GM18519 (cell line): ENCODE measurements around the gene FBXL16.
A peak's percentile ranks its signal among the peaks of the same experiment; 100 is the strongest.
"Not testable (repeated sequence)": the region's sequence is repeated elsewhere in the genome, so short reads cannot be mapped to it uniquely, and the experiment has no call there.

Experiments
- ATAC-seq: cut with Tn5 transposase; IDR thresholded peaks from one replicate; pipeline ENCODE4 v1.9.1; 2021; ENCODE audit warnings: mild to moderate bottlenecking, moderate library complexity; ENCODE audit not compliant: unreplicated experiment, low FRiP score

The FBXL16 gene

DNA sequence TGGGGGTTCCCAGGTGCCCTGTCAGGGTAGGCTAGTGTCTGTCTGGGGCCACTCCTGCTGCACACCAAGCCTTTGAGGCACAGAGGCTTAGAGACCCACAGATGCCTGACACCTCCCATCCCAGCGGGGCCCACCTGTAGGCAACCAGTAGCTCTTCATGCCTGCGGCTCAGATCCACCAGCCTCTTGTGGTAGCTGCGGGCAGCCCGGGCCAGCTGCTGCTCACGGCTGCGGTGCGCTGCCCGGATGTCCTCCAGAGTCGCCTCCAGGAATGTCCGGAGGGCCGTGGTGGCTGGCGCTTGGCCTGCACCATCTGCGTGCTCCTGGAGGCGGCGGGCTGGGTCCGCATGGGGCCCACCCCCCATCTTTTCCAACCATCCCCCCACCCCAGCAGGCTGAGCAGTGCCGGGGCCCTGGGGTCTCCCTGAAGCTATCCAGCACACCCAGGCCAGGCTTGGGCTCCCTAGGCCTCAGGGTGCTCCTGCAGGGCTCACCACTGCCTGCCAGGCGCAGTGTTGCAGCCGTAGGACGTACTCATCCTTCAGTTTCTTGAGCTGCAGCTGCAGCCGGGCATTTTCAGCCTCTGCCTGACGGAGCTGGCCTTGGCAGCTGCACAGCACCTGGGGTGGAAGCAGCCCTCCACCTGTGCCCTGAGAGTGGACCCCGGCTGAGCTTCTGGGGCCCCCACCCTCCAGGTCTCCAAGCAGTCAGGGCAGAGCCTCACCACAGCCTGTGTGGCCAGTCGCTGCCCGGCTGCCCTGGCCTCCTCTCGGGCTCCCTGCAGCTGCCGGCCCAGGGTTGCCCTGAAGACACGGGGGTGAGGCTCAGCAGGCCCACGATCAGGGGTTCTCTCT, 18.8 kb upstream of the FBXL16 start:
- no peak for ATAC-seq

DNA sequence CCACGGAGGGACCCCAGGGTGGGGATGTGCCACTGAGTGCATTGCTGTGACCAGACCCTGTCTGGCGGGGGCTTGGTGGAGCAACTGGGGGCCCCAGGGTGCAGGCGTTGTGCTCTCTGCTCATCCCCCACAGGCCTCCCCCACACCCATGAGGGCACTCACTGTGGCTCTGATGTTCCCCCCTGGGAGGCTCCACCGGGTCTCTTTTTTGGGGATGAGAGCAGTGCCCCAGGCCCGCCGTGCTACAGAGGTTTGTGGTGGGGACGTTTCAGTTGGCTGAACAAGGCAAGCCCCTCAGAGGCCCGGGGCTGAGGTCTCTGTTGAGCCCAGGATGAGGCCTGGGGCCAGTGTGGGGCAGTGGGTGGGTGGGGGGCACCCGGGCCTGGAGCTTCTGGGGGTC, 18.1 kb upstream of the FBXL16 start:
- ATAC-seq, result no peak

DNA sequence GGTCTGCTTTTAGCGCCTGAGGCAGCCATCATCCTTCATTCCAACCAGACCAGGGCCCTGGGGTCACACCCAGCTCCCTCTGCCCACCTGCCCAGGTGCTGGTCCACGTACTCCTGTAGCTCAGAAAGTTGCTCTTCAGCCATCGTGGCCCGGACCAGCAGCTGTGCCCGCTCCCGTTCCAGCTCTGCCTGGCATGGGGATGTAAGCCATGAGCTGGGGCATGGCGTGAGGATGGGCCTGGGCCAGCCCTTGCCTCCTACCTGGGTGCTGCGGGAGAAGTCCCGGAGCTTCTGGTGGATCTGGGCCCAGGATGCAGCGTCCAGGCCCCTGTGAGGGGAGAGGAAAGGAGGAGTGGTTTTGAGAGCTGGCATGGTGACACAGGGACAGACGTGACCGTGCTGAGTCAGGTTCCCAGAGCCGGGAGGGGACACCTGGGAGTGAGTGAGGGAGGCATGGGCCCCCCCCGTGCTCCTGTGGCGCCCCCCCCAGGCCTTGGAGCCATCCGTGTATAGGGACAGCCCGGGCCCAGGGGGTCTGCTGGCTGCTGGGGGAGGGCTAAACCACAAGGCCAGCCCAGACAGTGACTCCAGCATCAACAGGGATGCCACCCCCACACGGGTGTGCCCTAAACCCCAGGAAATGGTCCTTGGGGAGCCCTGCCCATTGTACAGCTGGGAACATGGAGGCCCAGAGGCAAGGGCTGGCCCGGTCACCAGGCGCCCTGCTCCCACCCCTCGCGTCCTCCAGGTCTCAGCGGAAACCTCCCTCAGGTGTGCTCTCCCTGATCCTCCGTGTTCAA, 17.4 kb upstream of the FBXL16 start:
- ATAC-seq, result no peak

DNA sequence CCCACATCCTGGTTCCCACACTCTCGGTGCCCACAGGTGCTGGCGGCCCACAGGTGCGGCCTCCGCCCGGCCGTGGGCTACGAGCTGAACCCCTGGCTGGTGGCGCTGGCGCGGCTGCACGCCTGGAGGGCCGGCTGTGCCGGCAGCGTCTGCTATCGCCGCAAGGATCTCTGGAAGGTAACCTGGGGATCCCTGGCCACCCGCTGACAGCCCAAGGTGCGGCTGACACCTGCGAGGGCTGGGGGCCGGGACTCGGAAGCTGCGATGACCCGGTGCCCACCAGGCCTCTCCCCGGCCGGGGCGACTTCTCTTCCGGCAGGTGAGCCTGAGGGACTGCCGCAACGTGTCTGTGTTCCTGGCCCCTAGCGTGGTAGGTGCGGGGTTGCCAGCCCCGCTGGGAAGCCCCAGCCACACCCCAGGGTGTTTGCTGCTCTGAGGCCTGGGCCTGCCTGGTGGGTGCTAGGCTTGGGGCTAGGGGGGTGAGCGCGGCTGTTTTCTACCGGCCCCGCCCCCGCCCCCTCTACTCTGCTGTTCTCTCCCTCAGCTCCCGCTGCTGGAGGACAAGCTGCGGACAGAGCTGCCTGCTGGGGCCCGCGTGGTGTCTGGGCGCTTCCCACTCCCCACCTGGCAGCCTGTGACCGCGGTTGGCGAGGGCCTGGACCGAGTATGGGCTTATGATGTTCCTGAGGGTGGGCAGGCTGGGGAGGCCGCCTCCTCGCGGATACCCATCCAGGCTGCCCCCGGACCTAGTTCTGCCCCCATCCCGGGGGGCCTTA, 16.4 kb upstream of the FBXL16 start:
- ATAC-seq, result no peak

DNA sequence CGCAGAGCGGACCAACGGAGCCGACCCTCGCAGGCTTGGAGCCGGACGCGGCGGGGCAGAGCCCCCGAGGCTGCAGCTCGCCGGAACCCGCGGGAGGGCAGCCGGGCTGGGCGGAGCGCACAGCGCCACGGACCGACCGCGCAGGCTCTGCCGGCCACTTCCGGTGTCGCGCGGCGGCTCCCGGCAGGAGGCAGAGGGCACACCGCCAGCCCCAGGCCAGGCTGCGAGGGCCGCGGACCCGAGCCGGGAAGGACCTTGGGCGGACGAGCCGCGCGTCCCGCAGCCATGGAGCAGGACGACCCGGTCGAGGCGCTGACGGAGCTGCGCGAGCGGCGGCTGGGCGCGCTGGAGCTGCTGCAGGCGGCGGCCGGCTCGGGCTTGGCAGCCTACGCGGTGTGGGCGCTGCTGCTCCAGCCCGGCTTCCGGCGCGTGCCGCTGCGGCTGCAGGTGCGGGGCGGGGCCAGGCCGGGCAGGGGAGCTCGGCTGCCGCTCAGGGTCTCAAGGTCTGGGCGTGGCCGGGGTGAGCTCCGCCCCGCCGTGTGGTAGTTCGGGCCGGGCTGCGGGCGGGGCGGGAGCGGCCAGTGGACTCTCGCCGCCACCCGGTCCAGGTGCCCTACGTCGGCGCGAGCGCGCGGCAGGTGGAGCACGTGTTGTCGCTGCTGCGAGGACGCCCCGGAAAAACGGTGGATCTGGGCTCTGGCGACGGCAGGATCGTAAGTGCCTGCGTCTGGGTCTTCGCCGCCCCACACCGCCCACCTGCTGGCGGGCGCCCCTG, 15.6 kb upstream of the FBXL16 start, which contains the start of gene ANTKMT:
Gene ANTKMT, plus strand, starts transcription at position 157 of the 775 bp plus-strand sequence. Its CDS starts 129 bp downstream, at position 286.
- peak; percentile 46 for ATAC-seq

DNA sequence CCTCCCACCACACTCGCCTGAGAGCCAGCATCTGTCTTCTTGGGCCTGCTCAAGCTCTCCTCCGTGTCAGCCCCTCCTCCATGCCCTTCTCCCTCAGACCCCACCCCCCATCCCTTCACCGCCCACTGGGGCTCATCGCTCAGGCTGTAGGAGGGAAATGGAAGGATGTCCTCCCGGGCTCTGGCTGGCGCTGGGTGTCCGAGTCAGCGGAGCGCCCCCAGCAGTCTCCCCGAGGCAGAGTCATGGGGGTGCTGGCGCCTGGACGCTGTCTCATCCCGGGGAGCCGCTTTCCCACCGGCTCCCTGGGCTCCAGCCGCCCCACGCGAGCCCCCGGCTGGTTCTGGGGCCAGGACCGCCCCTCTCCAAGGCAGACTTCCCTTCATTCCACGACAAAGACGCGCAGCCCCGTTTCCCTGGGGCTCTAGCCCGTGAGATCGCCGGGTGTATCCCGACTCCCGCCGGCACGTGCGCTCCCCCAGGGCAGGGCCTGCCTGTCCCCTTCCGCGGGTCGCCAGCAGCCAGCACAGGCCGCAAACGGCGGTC, 14.9 kb upstream of the FBXL16 start:
- ATAC-seq, result no peak

DNA sequence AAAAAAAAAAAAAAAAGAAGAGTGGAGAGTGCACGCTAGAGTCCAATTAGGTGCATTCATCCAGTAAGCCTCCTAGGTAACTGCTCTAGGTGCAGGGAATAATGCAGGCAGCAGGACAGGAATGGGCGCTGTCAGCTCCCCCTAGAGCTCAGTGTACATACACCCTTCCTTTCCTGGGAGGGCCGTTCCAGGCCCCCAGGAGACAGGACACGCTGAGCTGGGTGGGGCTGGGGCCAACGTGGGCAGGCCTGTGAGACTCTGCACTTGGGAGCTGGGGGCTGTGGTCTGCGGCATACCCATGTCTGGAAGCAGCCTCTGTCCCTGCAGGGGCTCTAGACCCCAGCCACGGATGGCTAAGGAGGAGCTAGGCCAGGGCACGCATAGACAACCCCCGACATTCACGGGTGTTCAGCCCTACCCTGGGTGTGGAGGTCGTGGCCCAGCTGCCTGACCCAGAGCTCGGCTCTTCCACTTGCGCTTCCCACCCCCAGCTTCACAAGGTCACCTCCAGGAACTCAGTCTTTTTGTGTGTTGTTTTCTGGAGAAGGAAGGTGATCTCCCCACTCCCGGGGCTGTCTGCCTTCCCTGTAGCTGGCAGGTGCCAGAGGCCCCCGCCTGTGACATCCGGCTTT, 14.3 kb upstream of the FBXL16 start:
- ATAC-seq, result no peak

DNA sequence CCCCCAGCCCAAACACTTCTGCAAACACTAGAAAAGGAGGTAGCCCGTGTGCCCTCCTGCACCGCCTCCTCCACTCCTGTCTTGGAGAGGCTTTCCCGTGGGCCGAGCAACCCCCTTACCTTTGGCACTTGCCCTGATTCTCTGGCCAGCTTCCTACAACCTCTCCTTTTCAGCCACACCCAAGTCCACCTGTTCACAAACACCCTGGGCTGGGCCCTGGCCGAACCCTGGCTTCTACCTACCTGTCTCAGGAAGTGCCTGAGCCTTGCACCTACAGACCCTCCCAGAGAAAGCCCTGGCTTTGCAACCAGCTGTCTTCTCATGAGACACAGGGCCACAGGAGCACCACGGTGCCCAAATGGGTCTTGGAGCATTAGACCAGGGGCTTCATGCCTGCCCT, 13.3 kb upstream of the FBXL16 start:
- no peak for ATAC-seq

DNA sequence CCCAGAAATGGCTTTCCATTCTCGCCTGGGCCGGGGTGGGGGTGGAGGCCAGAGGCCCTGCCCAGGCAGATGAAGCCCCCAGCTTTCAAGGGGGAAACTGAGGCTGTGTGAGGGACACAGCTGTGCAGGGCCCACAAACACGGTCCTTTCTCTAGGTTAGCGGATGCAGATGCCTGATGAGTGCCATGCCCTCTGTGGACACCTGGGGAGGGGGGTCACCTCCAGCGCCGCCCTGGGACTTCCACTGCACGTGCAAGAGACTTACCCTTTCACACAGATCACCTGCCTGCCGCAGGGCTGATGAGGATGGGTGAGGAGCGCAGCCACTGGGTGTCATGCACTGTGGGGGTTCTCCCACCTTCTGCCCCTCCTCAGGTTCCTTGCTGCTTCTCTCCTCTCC, 12.8 kb upstream of the FBXL16 start:
- no peak for ATAC-seq

DNA sequence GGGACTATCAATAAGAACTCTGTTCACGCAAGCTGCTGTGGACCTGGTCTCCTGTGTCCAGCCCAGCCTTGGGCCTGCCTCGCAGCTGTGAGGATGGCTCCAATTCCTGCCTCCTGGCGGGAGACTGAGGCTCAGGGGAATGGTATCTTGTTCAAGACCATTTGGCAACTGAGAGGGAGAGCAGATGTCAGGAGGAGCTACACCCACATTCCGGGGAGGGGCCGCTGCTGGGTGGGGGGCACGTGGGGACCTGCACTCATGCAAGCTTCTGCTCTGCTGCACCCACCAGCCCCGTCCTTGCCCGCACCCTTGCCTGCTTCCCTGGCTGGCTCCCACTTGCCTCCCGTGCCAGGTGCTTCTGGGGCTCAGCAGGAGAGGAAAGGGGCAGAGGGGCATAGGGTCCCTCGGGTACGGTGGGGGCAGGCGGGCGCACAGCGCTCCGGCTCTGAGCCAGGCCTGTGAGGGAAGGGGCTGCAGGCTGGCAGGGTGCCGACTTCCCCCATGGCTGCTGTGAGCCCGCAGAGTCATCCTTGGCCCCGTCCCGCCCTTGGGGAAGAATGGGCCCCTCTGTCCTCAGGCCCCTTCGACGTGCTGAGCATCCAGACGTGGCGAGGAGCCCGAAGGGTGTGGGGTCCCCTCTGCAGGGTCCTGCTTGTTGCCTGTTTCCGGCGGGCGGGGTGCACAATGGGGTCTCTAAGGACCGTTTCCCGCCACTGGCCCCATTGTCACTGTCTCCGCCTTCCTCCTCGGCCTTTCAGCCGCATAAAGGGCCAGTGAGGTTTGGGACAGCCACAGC, 12.0 kb upstream of the FBXL16 start:
- no peak for ATAC-seq

DNA sequence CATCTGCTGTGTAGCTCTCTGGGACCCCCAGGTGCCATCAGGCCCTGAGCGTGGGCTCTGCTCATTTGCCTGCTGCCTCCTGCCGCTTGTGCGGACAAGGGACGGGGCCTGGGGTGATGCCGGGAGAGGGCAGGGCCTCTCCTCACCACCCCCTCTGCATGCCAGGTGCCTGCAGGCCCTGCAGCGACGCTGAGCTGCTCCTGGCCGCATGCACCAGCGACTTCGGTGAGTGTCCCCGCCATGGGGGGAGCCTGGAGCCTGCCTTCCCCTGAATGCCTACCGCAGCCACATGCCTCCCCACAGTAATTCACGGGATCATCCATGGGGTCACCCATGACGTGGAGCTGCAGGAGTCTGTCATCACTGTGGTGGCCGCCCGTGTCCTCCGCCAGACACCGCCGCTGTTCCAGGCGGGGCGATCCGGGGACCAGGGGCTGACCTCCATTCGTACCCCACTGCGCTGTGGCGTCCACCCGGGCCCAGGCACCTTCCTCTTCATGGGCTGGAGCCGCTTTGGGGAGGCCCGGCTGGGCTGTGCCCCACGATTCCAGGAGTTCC, 11.2 kb upstream of the FBXL16 start:
- no peak for ATAC-seq

DNA sequence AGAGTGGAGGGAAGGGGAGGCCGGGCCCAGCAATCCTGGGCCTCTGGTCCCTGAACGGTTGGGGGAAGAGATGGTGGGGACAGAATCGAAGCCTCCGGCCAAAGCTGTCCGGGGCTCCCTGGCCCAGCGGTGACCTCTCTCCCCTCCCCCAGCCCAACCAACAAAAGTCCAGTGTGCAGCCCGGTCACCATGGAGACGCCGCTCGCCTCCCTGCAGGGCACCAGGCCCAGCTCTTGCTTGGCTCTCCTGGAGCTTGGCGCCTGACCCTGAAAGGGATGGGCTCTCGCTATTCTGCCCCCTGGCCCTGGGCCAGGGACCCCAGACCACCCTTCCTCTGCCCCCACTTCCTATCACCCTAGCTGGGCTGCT, 10.6 kb upstream of the FBXL16 start:
- ATAC-seq, result no peak

DNA sequence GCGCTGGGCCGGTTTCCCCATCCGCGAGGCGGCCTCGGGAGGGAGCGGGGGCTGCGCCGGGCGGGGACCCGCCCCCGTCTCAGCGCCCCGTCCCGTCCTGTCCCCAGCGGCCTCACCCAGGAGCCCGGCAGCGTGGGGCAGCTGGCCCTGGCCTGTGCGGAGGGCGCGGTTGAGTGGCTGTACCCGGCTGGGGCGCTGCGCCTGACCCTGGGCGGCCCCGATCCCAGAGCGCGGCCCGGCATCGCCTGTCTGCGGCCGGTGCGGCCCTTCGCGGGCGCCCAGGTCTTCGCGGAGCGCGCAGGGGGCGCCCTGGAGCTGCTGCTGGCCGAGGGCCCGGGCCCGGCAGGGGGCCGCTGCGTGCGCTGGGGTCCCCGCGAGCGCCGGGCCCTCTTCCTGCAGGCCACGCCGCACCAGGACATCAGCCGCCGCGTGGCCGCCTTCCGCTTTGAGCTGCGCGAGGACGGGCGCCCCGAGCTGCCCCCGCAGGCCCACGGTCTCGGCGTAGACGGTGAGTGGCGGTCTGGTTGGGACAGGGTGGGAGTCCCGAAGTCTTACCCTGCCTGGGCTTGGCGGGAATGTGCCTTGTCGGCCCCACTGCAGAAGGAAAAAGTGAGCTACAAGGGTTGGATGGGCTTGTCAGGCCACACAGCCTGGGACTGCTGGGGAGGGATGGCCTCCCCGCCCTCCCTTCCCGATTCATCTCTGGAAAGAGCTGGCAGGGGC, 10.0 kb upstream of the FBXL16 start:
- ATAC-seq, result no peak

DNA sequence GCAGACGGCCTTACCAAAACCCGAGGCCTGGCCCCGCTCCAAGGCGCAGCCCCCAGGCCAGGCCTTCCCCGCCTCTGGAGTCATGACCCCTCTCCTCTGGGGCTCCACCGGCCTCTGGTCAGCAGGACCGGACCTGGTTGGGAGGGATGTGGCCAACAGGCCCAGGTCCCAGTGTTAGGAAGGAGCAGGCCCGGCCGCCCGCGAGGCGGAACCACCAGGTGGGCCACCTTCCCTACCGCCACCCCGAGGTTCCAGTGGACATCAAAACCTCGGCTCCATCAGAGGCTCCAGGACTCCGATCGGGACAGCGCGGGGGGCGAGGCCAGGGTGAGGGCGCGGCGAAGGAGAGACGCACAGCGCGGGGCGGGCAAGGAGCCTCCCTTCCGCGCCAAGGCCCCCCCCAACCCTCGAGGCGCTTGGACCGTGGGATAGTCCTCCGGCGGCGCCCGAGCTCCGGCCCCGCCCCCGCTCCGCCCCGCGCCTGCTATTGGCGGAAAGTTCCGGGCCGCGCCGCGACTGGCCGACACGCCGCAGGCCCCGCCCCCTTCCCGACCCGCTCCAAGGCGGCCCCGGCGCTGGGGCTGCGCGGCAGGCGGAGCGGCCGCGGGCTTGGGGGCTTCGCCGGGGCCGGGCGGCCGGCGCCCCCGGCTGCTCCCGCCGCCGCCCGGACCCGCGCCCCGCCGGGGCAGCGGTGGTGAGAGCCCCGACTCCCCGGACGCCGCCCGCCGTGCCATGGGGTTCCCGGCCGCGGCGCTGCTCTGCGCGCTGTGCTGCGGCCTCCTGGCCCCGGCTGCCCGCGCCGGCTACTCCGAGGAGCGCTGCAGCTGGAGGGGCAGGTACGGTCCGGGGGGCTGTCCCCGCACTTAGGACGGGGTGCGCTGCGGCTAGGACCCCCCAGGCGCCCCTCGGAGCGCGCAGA, 9.2 kb upstream of the FBXL16 start, which contains the start of gene METRN:
Gene METRN, plus strand, starts transcription at position 561 of the 919 bp plus-strand sequence. Its CDS starts 172 bp downstream, at position 733.
- no peak for ATAC-seq

DNA sequence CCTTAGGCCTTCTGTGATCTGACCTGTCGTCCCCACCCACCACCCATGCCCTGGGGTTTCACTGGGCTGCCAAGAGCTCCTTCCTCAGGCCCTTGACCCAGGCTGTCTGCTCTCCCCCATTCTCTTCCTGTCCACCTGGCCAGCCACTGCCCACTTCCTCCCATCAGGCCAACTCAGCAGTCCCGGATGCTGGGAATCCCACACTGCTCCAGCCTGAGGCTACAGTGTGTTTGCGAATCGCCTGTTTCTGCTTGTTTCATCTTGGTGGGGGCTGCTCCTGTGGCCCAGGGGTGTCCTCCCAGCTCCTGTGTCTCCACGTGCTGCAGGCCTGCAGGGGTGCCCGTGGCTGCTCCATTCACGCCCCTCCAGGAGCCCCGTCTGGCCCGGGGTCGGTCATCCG, 8.5 kb upstream of the FBXL16 start:
- no peak for ATAC-seq

DNA sequence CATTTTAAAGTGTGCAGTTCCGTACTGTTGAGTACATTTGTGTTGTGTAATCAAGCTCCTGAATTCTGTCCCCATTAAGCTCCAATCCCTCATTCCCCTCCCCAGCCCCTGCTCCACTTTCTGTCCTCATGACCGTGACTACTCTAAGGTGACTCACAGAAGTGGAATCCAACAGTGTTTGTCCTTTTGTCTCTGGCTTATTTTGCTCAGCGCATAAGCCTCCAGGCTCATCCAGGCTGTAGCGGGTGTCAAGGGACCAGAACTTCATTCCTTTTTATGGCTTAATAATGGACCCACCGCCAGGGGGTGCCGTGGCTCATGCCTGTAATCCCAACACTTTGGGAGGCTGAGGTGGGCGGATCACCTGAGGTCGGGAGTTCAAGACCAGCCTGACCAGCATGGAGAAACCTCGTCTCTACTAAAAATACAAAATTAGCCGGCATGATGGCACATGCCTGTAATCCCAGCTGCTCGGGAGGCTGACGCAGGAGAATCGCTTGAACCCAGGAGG, 7.2 kb upstream of the FBXL16 start:
- not testable (repeated sequence) for ATAC-seq
